Measurements from ENCODE around the gene DCAF4L1.

The DCAF4L1 gene, protein sequence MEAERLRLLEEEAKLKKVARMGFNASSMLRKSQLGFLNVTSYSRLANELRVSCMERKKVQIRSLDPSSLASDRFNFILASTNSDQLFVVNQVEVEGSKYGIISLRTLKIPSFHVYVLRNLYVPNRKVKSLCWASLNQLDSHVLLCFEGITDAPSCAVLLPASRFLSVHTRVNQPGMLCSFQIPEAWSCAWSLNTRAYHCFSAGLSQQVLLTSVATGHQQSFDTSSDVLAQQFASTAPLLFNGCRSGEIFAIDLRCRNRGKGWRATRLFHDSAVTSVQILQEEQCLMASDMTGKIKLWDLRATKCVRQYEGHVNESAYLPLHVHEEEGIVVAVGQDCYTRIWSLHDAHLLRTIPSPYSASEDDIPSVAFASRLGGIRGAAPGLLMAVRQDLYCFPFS

GRCh38 chr4:41981456-41981855 lies at the start of gene DCAF4L1:
Gene DCAF4L1 (plus strand): TSS chr4:41981756. CDS start chr4:41981793, 37 bp downstream.
- H3K4me3 ChIP-seq (ENCODE audit: low read depth, low read length): no peak within 1 kb of the TSS
- TF ChIP-seq, protein P1, sequence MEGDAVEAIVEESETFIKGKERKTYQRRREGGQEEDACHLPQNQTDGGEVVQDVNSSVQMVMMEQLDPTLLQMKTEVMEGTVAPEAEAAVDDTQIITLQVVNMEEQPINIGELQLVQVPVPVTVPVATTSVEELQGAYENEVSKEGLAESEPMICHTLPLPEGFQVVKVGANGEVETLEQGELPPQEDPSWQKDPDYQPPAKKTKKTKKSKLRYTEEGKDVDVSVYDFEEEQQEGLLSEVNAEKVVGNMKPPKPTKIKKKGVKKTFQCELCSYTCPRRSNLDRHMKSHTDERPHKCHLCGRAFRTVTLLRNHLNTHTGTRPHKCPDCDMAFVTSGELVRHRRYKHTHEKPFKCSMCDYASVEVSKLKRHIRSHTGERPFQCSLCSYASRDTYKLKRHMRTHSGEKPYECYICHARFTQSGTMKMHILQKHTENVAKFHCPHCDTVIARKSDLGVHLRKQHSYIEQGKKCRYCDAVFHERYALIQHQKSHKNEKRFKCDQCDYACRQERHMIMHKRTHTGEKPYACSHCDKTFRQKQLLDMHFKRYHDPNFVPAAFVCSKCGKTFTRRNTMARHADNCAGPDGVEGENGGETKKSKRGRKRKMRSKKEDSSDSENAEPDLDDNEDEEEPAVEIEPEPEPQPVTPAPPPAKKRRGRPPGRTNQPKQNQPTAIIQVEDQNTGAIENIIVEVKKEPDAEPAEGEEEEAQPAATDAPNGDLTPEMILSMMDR (IDR thresholded peaks at IDR 0.05; ENCODE audit: borderline replicate concordance, insufficient read depth, low read depth, low read length): no peak

GRCh38 chr4:41932988-41933387 lies 48.6 kb upstream of the DCAF4L1 start:
- TF ChIP-seq, protein P1 (IDR thresholded peaks at IDR 0.05; ENCODE audit: borderline replicate concordance, insufficient read depth, low read depth, low read length): no peak
- no peak overlapping the region for H3K4me3 ChIP-seq (ENCODE audit: low read depth, low read length)

- TF ChIP-seq, protein P1 (IDR thresholded peaks at IDR 0.05; ENCODE audit: borderline replicate concordance, insufficient read depth, low read depth, low read length): no peak
- H3K4me3 ChIP-seq (ENCODE audit: low read depth, low read length): no peak overlapping the region
Observed at GRCh38 chr4:41933997-41934503, 47.5 kb upstream of the DCAF4L1 start.

GRCh38 chr4:41934514-41934900 lies 47.0 kb upstream of the DCAF4L1 start:
- no peak overlapping the region for H3K4me3 ChIP-seq (ENCODE audit: low read depth, low read length)
- TF ChIP-seq, protein P1 (IDR thresholded peaks at IDR 0.05; ENCODE audit: borderline replicate concordance, insufficient read depth, low read depth, low read length): no peak

DNA sequence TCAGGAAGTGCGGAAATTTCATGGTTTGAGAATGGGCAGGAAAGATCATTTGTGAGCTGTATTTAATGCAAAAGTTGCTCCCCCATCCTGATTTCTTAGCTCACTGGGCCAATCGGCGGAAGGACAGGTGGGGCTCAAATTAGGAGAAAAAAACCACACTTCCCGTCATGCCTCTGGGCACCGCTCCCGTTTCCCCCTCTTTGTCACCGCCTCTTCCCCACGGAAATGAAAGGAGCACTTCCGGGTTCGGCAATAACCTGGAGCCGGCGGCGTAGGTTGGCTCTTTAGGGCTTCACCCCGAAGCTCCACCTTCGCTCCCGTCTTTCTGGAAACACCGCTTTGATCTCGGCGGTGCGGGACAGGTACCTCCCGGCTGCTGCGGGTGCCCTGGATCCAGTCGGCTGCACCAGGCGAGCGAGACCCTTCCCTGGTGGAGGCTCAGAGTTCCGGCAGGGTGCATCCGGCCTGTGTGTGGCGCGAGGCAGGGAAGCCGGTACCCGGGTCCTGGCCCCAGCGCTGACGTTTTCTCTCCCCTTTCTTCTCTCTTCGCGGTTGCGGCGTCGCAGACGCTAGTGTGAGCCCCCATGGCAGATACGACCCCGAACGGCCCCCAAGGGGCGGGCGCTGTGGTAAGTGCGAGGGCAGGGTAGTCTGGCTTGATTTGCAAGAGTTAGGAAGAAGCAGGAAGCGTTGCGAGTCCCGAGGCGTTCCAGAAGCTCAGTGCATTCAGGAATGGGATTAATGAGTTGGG lies 46.5 kb upstream of the DCAF4L1 start, which contains the start of gene TMEM33:
TSS of gene TMEM33 (plus strand) at position 529 of the 751 bp plus-strand sequence. CDS start at position 585, 56 bp downstream.
- peak within 1 kb of the TSS; percentile 92 for H3K4me3 ChIP-seq (ENCODE audit: low read depth, low read length)
- TF ChIP-seq, protein P1 (IDR thresholded peaks at IDR 0.05; ENCODE audit: borderline replicate concordance, insufficient read depth, low read depth, low read length): no peak

- peak overlapping the region; percentile 92 for H3K4me3 ChIP-seq (ENCODE audit: low read depth, low read length)
- TF ChIP-seq, protein P1 (IDR thresholded peaks at IDR 0.05; ENCODE audit: borderline replicate concordance, insufficient read depth, low read depth, low read length): no peak
Observed at GRCh38 chr4:41935652-41936021, 45.9 kb upstream of the DCAF4L1 start.

All from GM12875 (cell line).